ENCODE data around the gene NIFK.

The NIFK gene

DNA sequence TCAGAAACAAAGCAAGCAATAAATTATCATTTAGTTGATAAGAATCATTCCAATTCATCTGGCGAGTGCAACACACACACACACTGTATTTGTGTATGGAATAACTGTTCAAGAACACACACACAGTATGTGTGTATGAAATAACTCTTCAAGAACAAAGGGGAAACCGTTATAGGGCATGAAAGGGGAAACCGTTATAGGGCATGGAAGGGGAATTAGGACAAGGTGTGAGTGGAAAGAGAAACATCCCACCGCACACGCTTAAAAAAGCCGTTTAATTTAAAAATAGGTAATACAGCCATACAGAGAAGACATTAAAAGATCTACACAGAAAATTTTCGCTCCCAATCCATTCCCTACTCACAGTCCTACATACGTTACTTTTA is 18.2 kb upstream of the NIFK start:
- no peak overlapping the region for H2BK15ac ChIP-seq (ENCODE audit: low read length)
- no peak overlapping the region for H2AK5ac ChIP-seq (ENCODE audit: low read depth, low read length)
- H3K14ac ChIP-seq (ENCODE audit: low read length): no peak overlapping the region
- no peak overlapping the region for H3K27ac ChIP-seq (replicated peaks; ENCODE audit: low read length)
- no peak overlapping the region for H4K91ac ChIP-seq (ENCODE audit: low read depth, low read length, poor library complexity)
- H3K4me3 ChIP-seq (ENCODE audit: low read length in 2 of 2): peak overlapping the region; percentile 71 to 81
- H3K4ac ChIP-seq (ENCODE audit: low read length): no peak overlapping the region
- WGBS, 2 donors (ENCODE audit: extremely low coverage in 2 of 2, insufficient read length in 2 of 2, insufficient replicate concordance in 1 of 2): no CpG with 5 or more reads among the region's 8 CpGs
- no peak overlapping the region for H2BK12ac ChIP-seq (ENCODE audit: low read length)
- peaks cover 0 to 9% of the 10 kb centered on the region in 2 donors for H3K4me1 ChIP-seq (ENCODE audit: control insufficient read depth in 2 of 2, insufficient read depth in 1 of 2, low read depth in 1 of 2, low read length in 2 of 2)
- H3K27me3 ChIP-seq (ENCODE audit: control insufficient read depth in 3 of 3, insufficient read depth in 3 of 3, low read depth in 1 of 3, low read length in 3 of 3): no peaks in the 10 kb centered on the region
- H3K36me3 ChIP-seq (replicated peaks in 1 of 2; ENCODE audit: control insufficient read depth in 2 of 2, insufficient read depth in 2 of 2, low read length in 2 of 2): peaks cover 2 to 28% of the 10 kb centered on the region in 2 donors
- no peak overlapping the region for H2BK5ac ChIP-seq (ENCODE audit: low read length)
- H3K79me1 ChIP-seq (ENCODE audit: low read depth, low read length): peaks cover 7% of the 10 kb centered on the region
- H2AFZ ChIP-seq (ENCODE audit: low read length): peak overlapping the region; percentile 66
- peak overlapping the region; percentile 69 for H3K4me2 ChIP-seq (ENCODE audit: insufficient read depth, low read length, poor library complexity, severe bottlenecking)
- H3K23ac ChIP-seq (ENCODE audit: low read depth, low read length, poor library complexity): no peak overlapping the region
- H3K9me3 ChIP-seq (replicated peaks in 1 of 2; ENCODE audit: control insufficient read depth in 2 of 2, insufficient read depth in 1 of 2, low read depth in 1 of 2, low read length in 2 of 2): no peaks in the 10 kb centered on the region
- no peak overlapping the region for H3K18ac ChIP-seq (ENCODE audit: low read length)
- H2BK120ac ChIP-seq (ENCODE audit: low read depth, low read length): no peak overlapping the region
- no peak overlapping the region for H4K8ac ChIP-seq (ENCODE audit: low read depth, low read length)
- no peak for DNase-seq (ENCODE audit: low spot score)
- no peak overlapping the region for H3K9ac ChIP-seq (ENCODE audit: low read depth, low read length, poor library complexity)

DNA sequence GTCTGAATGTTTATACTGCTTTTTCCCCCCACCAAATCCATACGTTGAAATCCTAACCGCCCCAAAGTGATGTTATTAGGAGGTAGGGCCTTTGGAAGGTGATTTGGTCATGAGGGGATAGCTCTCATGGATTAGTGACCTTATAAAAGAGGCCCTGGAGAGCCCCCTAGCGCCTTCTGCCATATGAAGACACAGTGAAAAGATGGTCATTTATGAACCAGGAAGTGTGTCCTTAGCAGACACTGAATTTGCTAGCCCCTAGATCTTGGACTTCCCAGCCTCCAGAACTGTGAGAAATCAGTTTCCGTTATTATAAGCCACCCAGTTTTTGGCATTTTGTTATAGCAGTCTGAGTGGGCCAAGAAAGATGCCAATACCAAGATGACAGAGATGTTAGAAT is 11.5 kb upstream of the NIFK start:
- no peak overlapping the region for H3K9ac ChIP-seq (ENCODE audit: low read depth, low read length, poor library complexity)
- no peaks in the 10 kb centered on the region for H3K36me3 ChIP-seq (replicated peaks in 1 of 2; ENCODE audit: control insufficient read depth in 2 of 2, insufficient read depth in 2 of 2, low read length in 2 of 2)
- H3K9me3 ChIP-seq (replicated peaks in 1 of 2; ENCODE audit: control insufficient read depth in 2 of 2, insufficient read depth in 1 of 2, low read depth in 1 of 2, low read length in 2 of 2): no peaks in the 10 kb centered on the region
- no peak overlapping the region for H2AK5ac ChIP-seq (ENCODE audit: low read depth, low read length)
- no peak overlapping the region for H4K8ac ChIP-seq (ENCODE audit: low read depth, low read length)
- no peak for DNase-seq (ENCODE audit: low spot score)
- no peak overlapping the region for H3K23ac ChIP-seq (ENCODE audit: low read depth, low read length, poor library complexity)
- no CpG with 5 or more reads among the region's 4 CpGs for WGBS, 2 donors (ENCODE audit: extremely low coverage in 2 of 2, insufficient read length in 2 of 2, insufficient replicate concordance in 1 of 2)
- H2BK12ac ChIP-seq (ENCODE audit: low read length): no peak overlapping the region
- H3K18ac ChIP-seq (ENCODE audit: low read length): no peak overlapping the region
- H3K79me1 ChIP-seq (ENCODE audit: low read depth, low read length): no peaks in the 10 kb centered on the region
- H3K4ac ChIP-seq (ENCODE audit: low read length): no peak overlapping the region
- H2BK120ac ChIP-seq (ENCODE audit: low read depth, low read length): no peak overlapping the region
- no peak overlapping the region for H3K4me2 ChIP-seq (ENCODE audit: insufficient read depth, low read length, poor library complexity, severe bottlenecking)
- H3K14ac ChIP-seq (ENCODE audit: low read length): no peak overlapping the region
- no peak overlapping the region for H2BK15ac ChIP-seq (ENCODE audit: low read length)
- no peaks in the 10 kb centered on the region for H3K4me1 ChIP-seq (ENCODE audit: control insufficient read depth in 2 of 2, insufficient read depth in 1 of 2, low read depth in 1 of 2, low read length in 2 of 2)
- no peaks in the 10 kb centered on the region for H3K27me3 ChIP-seq (ENCODE audit: control insufficient read depth in 3 of 3, insufficient read depth in 3 of 3, low read depth in 1 of 3, low read length in 3 of 3)
- H2AFZ ChIP-seq (ENCODE audit: low read length): peak overlapping the region; percentile 56
- no peak overlapping the region for H2BK5ac ChIP-seq (ENCODE audit: low read length)
- no peak overlapping the region for H3K27ac ChIP-seq (replicated peaks; ENCODE audit: low read length)
- H3K4me3 ChIP-seq (ENCODE audit: low read length in 2 of 2): no peak overlapping the region
- H4K91ac ChIP-seq (ENCODE audit: low read depth, low read length, poor library complexity): no peak overlapping the region

DNA sequence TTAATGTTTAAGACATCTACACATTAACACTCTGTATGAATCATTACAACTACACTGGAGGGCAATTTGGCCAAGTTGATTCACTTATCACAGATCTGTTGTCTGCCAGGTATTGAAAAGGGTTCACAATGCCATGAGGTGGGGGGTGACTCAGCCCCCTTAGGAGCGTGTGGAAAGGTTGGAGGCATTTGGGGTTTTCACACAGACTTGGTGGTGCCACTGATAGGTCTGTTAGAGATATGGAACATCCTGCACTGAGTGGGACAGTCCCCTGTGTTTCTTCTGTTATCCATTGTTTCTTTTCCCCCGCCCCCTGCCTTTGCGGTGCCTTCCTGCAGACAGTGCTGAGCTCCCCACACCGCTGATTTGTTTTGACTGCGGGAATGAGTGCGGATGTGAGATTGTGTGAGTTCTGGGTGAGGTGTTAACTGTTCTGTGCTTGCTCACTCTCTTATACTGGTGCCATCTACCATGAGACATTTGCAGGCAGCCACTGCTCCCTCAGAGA is 9.4 kb upstream of the NIFK start:
- Histone ChIP-seq H2AK5ac (ENCODE audit: low read depth, low read length) (no peak overlapping the region), H4K91ac (ENCODE audit: low read depth, low read length, poor library complexity) (no peak overlapping the region), H3K4me3 (ENCODE audit: low read length in 2 of 2) (no peak overlapping the region), H2AFZ (ENCODE audit: low read length) (peak overlapping the region; percentile 14), H3K9ac (ENCODE audit: low read depth, low read length, poor library complexity) (no peak overlapping the region), H3K18ac (ENCODE audit: low read length) (no peak overlapping the region), H3K27ac (replicated peaks; ENCODE audit: low read length) (no peak overlapping the region), H3K23ac (ENCODE audit: low read depth, low read length, poor library complexity) (no peak overlapping the region), H3K4me2 (ENCODE audit: insufficient read depth, low read length, poor library complexity, severe bottlenecking) (no peak overlapping the region), H4K8ac (ENCODE audit: low read depth, low read length) (no peak overlapping the region), H3K79me1 (ENCODE audit: low read depth, low read length) (no peaks in the 10 kb centered on the region), H3K4ac (ENCODE audit: low read length) (no peak overlapping the region), H3K4me1 (ENCODE audit: control insufficient read depth in 2 of 2, insufficient read depth in 1 of 2, low read depth in 1 of 2, low read length in 2 of 2) (no peaks in the 10 kb centered on the region), H2BK120ac (ENCODE audit: low read depth, low read length) (no peak overlapping the region), H2BK15ac (ENCODE audit: low read length) (no peak overlapping the region), H3K36me3 (replicated peaks in 1 of 2; ENCODE audit: control insufficient read depth in 2 of 2, insufficient read depth in 2 of 2, low read length in 2 of 2) (no peaks in the 10 kb centered on the region), H3K14ac (ENCODE audit: low read length) (no peak overlapping the region), H3K9me3 (replicated peaks in 1 of 2; ENCODE audit: control insufficient read depth in 2 of 2, insufficient read depth in 1 of 2, low read depth in 1 of 2, low read length in 2 of 2) (no peaks in the 10 kb centered on the region), H2BK12ac (ENCODE audit: low read length) (no peak overlapping the region), H2BK5ac (ENCODE audit: low read length) (no peak overlapping the region), H3K27me3 (ENCODE audit: control insufficient read depth in 3 of 3, insufficient read depth in 3 of 3, low read depth in 1 of 3, low read length in 3 of 3) (peaks cover 0 to 11% (median 0%) of the 10 kb centered on the region in 3 experiments)
- no peak for DNase-seq (ENCODE audit: low spot score)
- WGBS, 2 donors (ENCODE audit: extremely low coverage in 2 of 2, insufficient read length in 2 of 2, insufficient replicate concordance in 1 of 2): no CpG with 5 or more reads among the region's 6 CpGs

DNA sequence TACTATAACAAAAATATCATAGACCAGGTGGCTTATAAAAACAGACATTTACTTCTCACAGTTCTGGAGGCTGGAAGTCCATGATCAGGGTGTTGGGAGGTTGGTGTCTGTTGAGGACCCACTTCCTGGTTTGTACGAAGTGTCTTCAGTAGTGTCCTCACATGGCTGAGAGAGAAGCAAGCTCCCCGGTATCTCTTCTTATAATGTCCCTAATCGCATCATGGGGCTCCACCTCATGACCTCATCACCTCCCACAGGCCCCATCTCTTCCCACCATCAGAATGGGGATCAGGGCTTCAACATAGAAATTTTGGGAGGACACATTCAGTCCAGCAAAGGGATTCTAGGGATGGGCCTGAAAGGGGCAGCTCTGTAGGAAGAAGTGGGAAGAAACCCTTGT is 4.8 kb upstream of the NIFK start:
- H2AFZ ChIP-seq (ENCODE audit: low read length): no peak overlapping the region
- H3K27ac ChIP-seq (replicated peaks; ENCODE audit: low read length): no peak overlapping the region
- H3K23ac ChIP-seq (ENCODE audit: low read depth, low read length, poor library complexity): no peak overlapping the region
- no peak overlapping the region for H3K14ac ChIP-seq (ENCODE audit: low read length)
- no peak overlapping the region for H2BK15ac ChIP-seq (ENCODE audit: low read length)
- no peak overlapping the region for H2BK12ac ChIP-seq (ENCODE audit: low read length)
- H3K27me3 ChIP-seq (ENCODE audit: control insufficient read depth in 3 of 3, insufficient read depth in 3 of 3, low read depth in 1 of 3, low read length in 3 of 3): peaks cover 0 to 11% (median 0%) of the 10 kb centered on the region in 3 experiments
- peaks cover 3% of the 10 kb centered on the region for H3K79me1 ChIP-seq (ENCODE audit: low read depth, low read length)
- H3K9ac ChIP-seq (ENCODE audit: low read depth, low read length, poor library complexity): no peak overlapping the region
- H3K4me1 ChIP-seq (ENCODE audit: control insufficient read depth in 2 of 2, insufficient read depth in 1 of 2, low read depth in 1 of 2, low read length in 2 of 2): no peaks in the 10 kb centered on the region
- H2BK5ac ChIP-seq (ENCODE audit: low read length): no peak overlapping the region
- no peaks in the 10 kb centered on the region for H3K9me3 ChIP-seq (replicated peaks in 1 of 2; ENCODE audit: control insufficient read depth in 2 of 2, insufficient read depth in 1 of 2, low read depth in 1 of 2, low read length in 2 of 2)
- no peaks in the 10 kb centered on the region for H3K36me3 ChIP-seq (replicated peaks in 1 of 2; ENCODE audit: control insufficient read depth in 2 of 2, insufficient read depth in 2 of 2, low read length in 2 of 2)
- peak overlapping the region; percentile 70 for H2AK5ac ChIP-seq (ENCODE audit: low read depth, low read length)
- H3K4ac ChIP-seq (ENCODE audit: low read length): no peak overlapping the region
- no peak overlapping the region for H4K91ac ChIP-seq (ENCODE audit: low read depth, low read length, poor library complexity)
- DNase-seq (ENCODE audit: low spot score): no peak
- no peak overlapping the region for H2BK120ac ChIP-seq (ENCODE audit: low read depth, low read length)
- no peak overlapping the region for H3K4me2 ChIP-seq (ENCODE audit: insufficient read depth, low read length, poor library complexity, severe bottlenecking)
- H4K8ac ChIP-seq (ENCODE audit: low read depth, low read length): no peak overlapping the region
- H3K4me3 ChIP-seq (ENCODE audit: low read length in 2 of 2): no peak overlapping the region
- H3K18ac ChIP-seq (ENCODE audit: low read length): no peak overlapping the region
- no CpG with 5 or more reads among the region's 3 CpGs for WGBS, 2 donors (ENCODE audit: extremely low coverage in 2 of 2, insufficient read length in 2 of 2, insufficient replicate concordance in 1 of 2)

Data from neuronal stem cell (in vitro differentiated cells).